M059J (cell line): ENCODE results near the gene RIMBP2. TPM values are rescaled to one million over a fixed set of nuclear protein-coding genes. Genes with fewer than 3 reads are reported as not detected.

Experiments used
- DNase-seq: peaks from one replicate; pipeline ENCODE4 v3.0.0-alpha.2; 2012; ENCODE audit warnings: low read depth
- total RNA-seq: library from RNA; depleted of rRNA; stranded (reverse); fragments of >200 nt; shearing (Covaris generic); gene quantifications from 2 replicates; pipeline ENCODE4 v1.2.3, GENCODE V29; 2014

Gene RIMBP2
- total RNA-seq, 1 experiment from 2014 or later, result 0.47 TPM

DNA sequence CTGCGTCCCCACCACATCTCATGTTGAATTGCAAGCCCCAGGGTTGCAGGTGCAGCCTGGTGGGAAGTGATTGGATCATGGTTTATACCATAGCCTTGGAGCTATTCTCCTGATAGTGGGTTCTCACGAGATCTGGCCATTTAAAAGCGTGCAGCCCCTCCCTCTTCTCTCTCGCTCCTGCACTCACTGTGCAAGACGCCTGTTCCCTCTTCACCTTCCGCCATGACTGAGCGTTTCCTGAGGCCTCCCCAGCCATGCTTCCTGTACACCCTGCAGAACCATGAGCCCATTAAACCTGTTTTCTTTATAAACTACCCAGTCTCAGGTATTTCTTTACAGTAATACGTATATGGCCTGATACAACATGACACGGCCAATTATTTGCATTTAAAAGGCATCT is 146.6 kb downstream of the RIMBP2 start:
- DNase-seq, result no peak

DNA sequence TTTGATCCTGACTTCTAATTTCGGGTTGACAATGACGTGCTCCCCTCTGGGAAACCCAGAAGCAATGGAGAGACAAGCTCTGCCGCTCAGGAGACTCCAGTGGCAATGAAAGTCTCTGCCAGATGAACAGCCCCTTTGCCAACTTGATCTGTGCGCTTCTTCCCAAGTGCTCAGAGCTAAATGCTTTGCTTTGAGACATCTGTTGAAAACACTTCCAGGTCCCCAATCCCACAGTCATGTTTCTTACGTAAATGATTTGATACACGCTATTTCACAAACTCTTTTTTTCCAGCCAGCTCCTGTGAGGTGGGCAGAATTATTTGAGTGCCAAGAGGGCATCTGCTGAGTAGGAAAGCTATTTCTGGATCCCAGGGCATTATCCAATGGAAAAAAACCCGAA is 147.6 kb downstream of the RIMBP2 start:
- no peak for DNase-seq

DNA sequence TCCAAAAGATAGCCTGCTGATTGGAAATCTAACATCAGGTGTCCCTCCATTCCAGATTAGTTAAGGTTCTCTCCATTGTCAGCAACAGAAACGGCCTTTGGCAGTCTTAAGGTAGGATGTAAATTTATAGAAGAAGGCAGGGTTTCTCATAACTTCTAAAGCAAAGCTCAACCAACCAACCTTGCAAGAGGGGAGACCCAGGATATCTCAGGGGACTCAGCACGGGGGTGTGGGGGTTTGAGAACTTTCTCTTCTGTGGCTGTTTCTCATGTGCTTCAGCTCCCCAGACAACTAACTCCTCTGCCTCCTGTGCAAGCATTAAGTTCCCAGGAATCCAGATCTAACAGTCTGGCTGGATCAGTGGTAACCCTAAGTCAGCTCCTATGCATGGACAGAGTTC is 148.1 kb downstream of the RIMBP2 start:
- DNase-seq, result no peak

GRCh38 chr12:130566446-130567155 is 149.5 kb downstream of the RIMBP2 start:
- DNase-seq, result no peak

DNA sequence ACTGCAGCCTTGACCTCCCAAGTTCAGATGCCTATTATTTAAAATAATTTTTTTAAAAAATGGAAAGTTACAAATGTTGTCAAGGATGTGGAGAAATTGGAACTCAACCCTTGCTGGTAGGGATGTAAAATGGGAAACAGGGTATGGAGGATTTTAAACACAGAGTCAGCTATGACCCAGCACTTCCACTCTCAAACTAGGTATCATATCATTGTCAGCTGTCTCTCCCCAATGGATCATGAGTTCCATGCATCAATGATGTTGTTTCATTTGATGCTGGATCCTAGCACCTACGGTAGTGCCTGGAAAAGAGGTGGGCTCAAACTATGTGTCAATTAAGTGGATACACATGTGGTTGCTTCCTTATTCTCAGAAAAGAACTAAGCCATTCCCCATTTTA is 150.9 kb downstream of the RIMBP2 start:
- DNase-seq, result no peak

- no peak for DNase-seq
Observed at GRCh38 chr12:130563323-130563722, 152.8 kb downstream of the RIMBP2 start.

GRCh38 chr12:130562716-130563115 is 153.4 kb downstream of the RIMBP2 start:
- DNase-seq, result no peak

GRCh38 chr12:130560321-130560720 is 155.8 kb downstream of the RIMBP2 start:
- no peak for DNase-seq

DNA sequence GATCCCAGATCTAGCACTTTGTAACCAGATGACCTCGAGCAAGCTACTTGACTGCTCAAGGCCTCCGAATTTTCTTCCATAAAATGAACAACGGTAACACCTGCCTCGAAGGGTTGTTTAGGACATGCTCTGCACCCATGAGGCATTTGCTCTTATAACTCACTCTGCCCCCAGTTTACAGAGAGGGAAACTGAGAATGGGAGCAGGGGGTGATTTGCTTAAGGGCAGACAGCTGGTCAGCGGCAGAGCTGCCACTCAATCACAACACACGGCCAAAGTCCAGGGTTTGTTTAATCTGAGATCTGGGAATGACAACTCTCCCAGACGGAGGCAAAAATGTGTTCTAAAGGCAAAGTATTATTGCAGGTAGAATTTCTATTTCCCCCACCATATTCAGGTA is 156.3 kb downstream of the RIMBP2 start:
- DNase-seq, result no peak

GRCh38 chr12:130557886-130558765 is 158.0 kb downstream of the RIMBP2 start:
- no peak for DNase-seq

DNA sequence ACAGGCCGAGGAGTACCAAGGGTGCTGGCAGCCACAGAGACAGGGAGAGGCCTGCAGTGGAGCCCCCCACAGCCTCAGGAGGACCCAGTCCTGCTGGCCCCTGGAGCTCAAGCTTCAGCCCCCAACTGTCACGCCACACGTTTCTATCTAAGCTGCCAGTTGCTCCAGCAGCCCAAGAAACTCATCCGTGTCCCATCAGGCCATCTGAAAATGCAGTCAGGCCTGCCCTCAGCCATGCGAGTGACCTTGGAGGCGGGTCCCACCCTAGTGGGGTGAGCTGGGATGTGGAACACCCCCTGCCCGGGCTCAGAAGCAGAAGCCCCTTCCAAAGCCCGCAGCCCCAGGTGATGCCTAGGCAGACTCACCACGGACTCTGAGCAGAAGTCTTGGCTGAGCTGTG is 158.9 kb downstream of the RIMBP2 start:
- no peak for DNase-seq

DNA sequence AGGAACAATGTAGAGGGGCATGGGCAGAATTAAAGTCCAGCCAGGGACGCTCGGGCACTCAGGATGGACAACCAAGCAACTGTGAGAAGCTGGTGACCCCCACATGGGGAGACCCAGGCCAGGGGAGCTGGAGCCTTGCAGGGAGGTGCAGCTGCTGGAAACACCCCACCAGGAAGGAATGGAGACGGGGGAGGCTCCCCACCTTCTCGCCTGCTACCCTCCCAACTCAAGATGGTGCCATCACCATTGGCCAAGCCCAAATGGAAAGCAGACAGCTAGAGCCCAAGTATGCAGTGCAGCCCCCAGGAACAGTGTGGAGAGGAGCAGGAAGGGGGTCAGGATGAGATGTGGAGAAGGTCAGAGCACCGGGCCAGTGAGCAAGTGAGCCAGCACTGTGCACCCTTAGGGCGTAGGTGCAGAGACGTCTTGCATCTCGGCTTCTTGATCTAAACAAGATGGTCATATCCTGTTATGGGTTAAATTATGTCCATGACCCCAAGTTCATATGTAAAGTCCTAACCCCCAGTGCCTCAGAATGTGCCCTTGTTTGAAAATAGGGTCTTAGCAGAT is 159.5 kb downstream of the RIMBP2 start:
- no peak for DNase-seq

DNA sequence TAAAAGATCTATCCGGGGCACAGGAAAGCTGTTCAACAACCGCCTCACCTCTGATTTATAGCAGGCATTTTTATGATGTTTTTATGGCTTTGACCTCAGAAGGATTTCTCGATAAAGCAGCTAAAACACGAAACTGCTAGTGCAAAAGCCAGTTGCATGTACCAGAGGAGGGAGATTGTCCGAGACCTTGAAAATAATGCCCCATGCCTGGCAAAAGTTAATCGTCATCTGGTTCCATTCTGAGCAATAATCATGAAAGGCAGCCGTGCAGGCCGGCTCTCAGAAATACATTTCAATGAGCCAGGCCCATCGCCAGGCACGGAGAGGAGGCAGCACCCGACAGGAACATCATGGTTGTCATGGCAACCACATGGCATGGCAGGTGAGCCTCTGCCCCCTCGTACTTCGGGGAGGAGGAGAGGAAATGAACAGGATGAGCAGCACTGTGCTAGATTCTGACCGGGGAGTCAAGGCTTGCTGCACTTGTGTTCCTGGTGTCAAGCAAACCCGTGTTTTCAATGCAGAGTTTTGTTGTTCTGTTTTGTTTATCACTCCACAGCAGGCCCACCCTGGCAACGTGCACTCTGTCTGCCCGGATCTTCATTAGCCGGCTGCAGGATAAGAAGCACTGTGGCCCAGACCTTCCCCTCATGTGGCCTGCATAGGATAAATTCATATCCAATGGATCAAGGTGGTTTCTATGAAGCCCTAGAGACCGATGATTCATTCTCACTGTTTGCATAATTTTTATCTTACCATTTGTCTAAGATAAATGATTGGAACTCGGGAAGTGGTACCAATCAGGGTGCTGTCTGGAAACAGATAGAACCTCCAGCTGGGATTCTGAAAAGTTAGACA is 160.2 kb downstream of the RIMBP2 start:
- DNase-seq, result no peak

- DNase-seq, result no peak
Observed at GRCh38 chr12:130555221-130555620, 160.9 kb downstream of the RIMBP2 start.

DNA sequence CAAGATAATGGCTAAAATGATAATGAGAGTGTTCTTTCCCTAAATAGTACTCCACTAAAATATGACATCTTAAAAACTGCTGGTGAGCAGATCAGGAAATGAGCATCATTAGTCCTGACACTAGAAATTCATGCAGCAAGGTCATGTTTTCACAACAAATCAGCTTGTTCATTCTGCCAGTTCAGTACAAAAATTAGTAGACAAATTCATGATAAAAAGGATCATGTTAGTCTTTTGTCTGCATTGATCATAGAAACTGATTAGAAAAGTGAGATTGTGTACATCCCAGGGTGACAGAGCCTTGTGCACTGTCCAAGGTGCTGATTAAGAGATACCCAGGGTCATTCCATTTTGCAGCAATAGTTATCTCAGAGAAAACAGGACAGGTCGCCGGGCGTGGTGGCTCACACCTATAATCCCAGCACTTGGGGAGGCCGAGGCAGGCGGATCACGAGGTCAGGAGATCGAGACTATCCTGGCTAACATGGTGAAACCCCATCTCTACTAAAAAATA is 163.6 kb downstream of the RIMBP2 start:
- DNase-seq, result no peak

DNA sequence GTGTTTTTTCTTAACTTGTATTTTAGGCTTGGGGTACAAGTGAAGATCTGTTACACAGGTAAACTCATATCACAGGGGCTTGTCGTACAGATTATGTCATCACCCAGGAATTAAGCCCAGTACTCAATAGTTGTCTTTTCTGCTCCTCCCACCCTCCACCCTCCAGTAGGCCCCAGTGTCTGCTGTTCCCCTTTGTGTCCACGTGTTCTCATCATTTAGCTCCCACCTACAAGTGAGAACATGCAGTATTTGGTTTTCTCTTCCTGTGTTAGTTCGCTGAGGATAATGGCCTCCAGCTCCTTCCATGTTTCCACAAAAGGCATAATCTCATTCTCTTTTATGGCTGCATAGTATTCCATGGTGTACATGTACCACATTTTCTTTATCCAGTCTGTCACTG is 166.7 kb downstream of the RIMBP2 start:
- no peak for DNase-seq

GRCh38 chr12:130547480-130548155 is 168.5 kb downstream of the RIMBP2 start:
- no peak for DNase-seq

DNA sequence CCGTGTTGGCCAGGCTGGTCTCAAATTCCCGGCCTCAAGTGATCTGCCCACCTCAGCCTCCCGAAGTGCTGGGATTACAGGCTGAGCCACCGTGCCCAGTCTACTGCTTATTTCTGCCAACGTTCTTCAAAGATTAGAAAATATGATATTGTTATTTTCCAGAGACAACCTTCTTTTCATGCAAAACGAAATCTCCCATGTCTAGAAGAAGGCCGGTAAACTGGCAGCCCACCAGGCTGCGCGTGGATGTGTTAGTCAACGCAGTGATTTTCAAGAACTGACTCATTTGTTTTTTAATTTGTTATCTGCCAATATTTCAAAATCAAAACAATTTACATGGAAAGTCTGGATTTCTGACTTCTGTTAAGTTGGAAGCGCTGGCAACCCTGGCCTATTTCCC is 169.6 kb downstream of the RIMBP2 start:
- DNase-seq, result no peak

- no peak for DNase-seq
Observed at GRCh38 chr12:130545475-130545874, 170.6 kb downstream of the RIMBP2 start.

DNA sequence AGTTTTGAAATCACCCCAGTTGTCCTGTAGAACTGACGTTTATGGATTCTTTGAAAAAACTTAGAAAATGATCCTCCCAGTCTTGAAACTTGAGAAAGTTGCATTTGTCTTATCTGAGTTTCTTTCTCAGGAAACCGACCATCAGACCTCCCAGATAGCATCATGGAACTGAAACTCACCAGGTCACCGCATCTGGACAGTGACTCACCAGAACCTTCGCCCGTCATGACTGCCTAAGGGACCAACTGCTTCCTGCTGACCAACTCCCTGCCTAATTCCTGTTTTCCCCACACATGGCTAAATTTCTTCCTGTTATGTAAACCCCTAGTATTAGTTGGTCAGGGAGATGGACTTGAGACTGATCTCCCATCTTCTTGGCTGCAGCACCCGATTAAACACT is 175.7 kb downstream of the RIMBP2 start:
- peak; percentile 5 for DNase-seq
